Measurements from ENCODE around the gene NUDT19. TPM values are rescaled to one million over a fixed set of nuclear protein-coding genes. Genes with fewer than 3 reads are reported as not detected.

NUDT19 gene
- total and polyA plus RNA-seq, 2 donors (not counting 3 experiments of a cell fraction or from before 2014, with no cell fraction given) = 6.6 to 14.0 TPM

DNA sequence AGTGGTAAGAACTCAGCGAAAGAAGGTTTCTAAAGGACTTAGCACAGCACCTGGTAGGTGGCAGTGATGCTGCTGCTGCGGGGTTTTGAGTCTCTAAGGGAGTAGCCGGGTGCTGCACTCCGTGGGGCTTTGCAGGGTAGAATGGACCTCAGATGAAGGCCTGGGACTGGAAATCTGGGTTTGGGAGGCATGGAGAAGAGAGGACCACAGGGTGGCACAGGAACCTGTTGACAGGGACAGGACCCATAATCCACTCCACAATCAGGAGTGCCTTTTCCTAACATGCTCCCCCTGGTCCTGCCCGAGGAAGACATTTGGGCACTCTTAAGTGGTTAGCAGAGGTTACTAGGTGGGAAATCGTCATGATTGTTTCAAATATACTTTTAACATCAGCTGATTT is 57.7 kb downstream of the NUDT19 start:
- H3K9ac ChIP-seq (replicated peaks; ENCODE audit: extremely low read depth, insufficient read depth, low read length) = no peak overlapping the region
- ChIA-PET CTCF (no interaction called here), POLR2A (no interaction called here)
- BruUV-seq (replicated peaks) = no TSS peak
- H2AFZ ChIP-seq (ENCODE audit: low read depth, low read length) = no peak overlapping the region
- H3K27ac ChIP-seq (ENCODE audit: insufficient read depth, low read depth, low read length) = no peak overlapping the region
- H3K79me2 ChIP-seq (ENCODE audit: control insufficient read depth, insufficient read depth, low read length) = no peaks in the 10 kb centered on the region
- H3K4me1 ChIP-seq (ENCODE audit: control insufficient read depth, extremely low read depth, insufficient read depth, low read length) = no peaks in the 10 kb centered on the region
- no peaks in the 10 kb centered on the region for H4K20me1 ChIP-seq (replicated peaks; ENCODE audit: control insufficient read depth, extremely low read depth, insufficient read depth, low read length)
- no peak overlapping the region for H3K4me2 ChIP-seq (ENCODE audit: insufficient read depth, low read length)
- no peak overlapping the region for H3K4me3 ChIP-seq (replicated peaks in 1 of 3; ENCODE audit: insufficient read depth in 1 of 3, low read depth in 1 of 3, low read length in 3 of 3)
- intact Hi-C loops (cut with micrococcal nuclease) (no loop called here), dilution Hi-C loops (cut with MboI; ENCODE audit: extremely low pct_ligation_motif_present, low sequenced_read_pairs) (no loop called here)
- no peak for TF ChIP-seq POLR2AphosphoS5 (IDR thresholded peaks at IDR 0.05; ENCODE audit: insufficient read depth, low read depth, low read length)
- TF ChIP-seq POLR2A (IDR thresholded peaks at IDR 0.05; ENCODE audit: low read depth, low read length) = no peak
- no peak for TF ChIP-seq JUN (IDR thresholded peaks at IDR 0.05; ENCODE audit: borderline replicate concordance, insufficient read depth, insufficient read length, low read depth)
- no peak for TF ChIP-seq FOS (IDR thresholded peaks at IDR 0.05; ENCODE audit: borderline replicate concordance, insufficient read depth, low read length)
- no peak for TF ChIP-seq GATA2 (IDR thresholded peaks at IDR 0.05; ENCODE audit: insufficient read depth, insufficient read length, low read depth, low read length)
- TF ChIP-seq EZH2 (IDR thresholded peaks at IDR 0.05; ENCODE audit: borderline replicate concordance, low read depth, low read length, severe bottlenecking) = no peak
- TF ChIP-seq MYC (IDR thresholded peaks at IDR 0.05; ENCODE audit: low read depth, low read length) = no peak
- TF ChIP-seq, protein P1, sequence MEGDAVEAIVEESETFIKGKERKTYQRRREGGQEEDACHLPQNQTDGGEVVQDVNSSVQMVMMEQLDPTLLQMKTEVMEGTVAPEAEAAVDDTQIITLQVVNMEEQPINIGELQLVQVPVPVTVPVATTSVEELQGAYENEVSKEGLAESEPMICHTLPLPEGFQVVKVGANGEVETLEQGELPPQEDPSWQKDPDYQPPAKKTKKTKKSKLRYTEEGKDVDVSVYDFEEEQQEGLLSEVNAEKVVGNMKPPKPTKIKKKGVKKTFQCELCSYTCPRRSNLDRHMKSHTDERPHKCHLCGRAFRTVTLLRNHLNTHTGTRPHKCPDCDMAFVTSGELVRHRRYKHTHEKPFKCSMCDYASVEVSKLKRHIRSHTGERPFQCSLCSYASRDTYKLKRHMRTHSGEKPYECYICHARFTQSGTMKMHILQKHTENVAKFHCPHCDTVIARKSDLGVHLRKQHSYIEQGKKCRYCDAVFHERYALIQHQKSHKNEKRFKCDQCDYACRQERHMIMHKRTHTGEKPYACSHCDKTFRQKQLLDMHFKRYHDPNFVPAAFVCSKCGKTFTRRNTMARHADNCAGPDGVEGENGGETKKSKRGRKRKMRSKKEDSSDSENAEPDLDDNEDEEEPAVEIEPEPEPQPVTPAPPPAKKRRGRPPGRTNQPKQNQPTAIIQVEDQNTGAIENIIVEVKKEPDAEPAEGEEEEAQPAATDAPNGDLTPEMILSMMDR (IDR thresholded peaks at IDR 0.05; ENCODE audit: extremely low read depth in 1 of 2, insufficient read depth in 1 of 2, low read depth in 1 of 2, low read length in 2 of 2) = no peak
- TF ChIP-seq, protein P2, sequence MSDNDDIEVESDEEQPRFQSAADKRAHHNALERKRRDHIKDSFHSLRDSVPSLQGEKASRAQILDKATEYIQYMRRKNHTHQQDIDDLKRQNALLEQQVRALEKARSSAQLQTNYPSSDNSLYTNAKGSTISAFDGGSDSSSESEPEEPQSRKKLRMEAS (IDR thresholded peaks at IDR 0.05; ENCODE audit: insufficient read depth, insufficient read length) = no peak
- peaks cover 0 to 4% of the 10 kb centered on the region in 2 experiments for H3K27me3 ChIP-seq (ENCODE audit: control insufficient read depth in 2 of 2, insufficient read depth in 2 of 2, low read length in 2 of 2)
- DNase-seq (ENCODE audit: low read depth, low spot score) (no peak), FAIRE-seq (no peak)
- H3K9me1 ChIP-seq (replicated peaks; ENCODE audit: control insufficient read depth, extremely low read depth, insufficient read depth, low read length) = no peaks in the 10 kb centered on the region
- H3K36me3 ChIP-seq (ENCODE audit: control insufficient read depth in 2 of 2, extremely low read depth in 1 of 2, insufficient read depth in 2 of 2, low read length in 2 of 2) = no peaks in the 10 kb centered on the region
- no peaks in the 10 kb centered on the region for H3K9me3 ChIP-seq (replicated peaks; ENCODE audit: control insufficient read depth, insufficient read depth, low read length)
